22Rv1 (cell line): ENCODE measurements around the gene PGPEP1.
"Not testable (repeated sequence)": the region's sequence is repeated elsewhere in the genome, so short reads cannot be mapped to it uniquely, and the experiment has no call there.

Experiments used
- H3K27ac ChIP-seq: fragments of 450-650 bp; 2 replicates; pipeline ENCODE4 v1.5.1; 2017
- CTCF ChIP-seq: fragments of 450-650 bp; IDR thresholded peaks from 2 replicates; pipeline ENCODE4 v1.5.1; 2017; ENCODE audit warnings: mild to moderate bottlenecking
- ZFX ChIP-seq: fragments of 450-650 bp; IDR thresholded peaks from 2 replicates; pipeline ENCODE4 v1.6.1; 2017; ENCODE audit warnings: antibody characterized with exemption, borderline replicate concordance

Gene PGPEP1

DNA sequence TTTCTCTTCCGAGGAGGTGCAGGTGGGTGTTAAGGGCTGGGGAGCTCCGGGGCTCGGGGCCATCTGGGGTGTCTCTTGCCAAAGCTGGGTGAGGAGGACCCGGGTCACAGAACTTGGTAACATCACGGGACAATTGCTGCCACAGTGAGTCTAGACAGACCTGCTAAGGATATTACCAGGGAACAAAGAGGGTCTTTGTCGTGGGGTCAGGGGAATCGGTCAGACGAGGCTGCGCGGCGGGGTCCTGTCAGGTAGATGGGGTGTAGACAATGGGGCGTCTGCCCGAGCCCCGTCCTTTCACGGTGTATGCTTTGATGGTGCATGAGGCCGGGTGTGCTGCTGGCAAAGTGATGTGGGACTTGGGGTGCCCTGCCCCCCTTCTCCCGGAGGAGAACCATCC lies 7.8 kb downstream of the PGPEP1 start:
- no peak overlapping the region for H3K27ac ChIP-seq
- TF ChIP-seq ZFX (no peak), CTCF (no peak)

DNA sequence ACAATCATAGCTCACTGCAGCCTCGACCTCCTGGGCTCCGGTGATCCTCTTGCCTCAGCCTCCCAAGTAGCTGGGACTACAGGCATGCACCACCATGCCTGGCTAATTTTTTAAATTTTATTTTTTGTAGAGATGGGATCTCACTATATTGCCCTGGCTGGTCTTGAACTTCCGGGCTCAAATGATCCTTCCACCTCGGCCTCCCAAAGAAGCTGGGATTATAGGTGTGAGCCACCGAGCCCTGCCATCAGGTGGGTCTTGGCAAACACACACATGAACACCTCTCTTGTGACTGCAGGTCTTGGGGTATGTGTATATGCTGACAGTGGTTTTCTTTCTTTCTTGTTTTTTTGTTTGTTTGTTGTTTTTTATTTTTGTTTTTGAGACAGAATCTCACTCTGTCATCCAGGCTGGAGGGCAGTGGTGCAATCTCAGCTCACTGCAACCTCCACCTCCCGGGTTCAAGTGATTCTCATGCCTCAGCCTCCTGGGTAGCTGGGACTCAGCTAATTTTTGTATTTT lies 8.5 kb downstream of the PGPEP1 start:
- H3K27ac ChIP-seq: not testable (repeated sequence)

DNA sequence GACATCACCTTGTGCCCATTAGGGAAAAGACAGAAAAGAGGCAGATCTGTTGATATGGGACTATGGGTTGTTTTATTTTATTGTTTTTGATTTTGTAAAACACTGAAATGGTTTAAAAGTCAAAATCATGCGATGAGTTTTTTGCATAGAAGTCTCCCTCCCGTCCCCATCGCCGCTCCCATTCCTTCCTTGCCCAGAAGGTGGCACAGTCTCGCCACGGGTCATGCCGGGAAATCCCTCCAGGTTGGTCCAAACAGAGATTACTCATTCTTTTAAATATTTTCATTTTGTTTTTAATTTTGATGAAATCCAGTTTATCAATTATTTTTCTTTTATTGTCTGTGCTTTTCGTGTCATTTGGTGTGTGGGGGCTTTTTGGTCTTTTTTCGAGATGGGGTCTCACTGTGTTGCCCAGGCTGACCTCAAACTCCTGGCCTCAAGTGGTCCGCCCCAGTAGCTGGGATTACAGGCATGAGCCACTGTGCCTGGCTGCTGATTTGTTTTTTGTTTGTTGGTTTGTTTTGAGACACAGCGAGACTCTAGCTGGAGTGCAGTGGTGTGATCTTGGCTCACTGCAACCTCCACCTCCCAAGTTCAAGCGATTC lies 9.2 kb downstream of the PGPEP1 start:
- H3K27ac ChIP-seq: no peak overlapping the region
- TF ChIP-seq ZFX: no peak
- TF ChIP-seq CTCF: peak; percentile 90

- TF ChIP-seq CTCF: no peak
- no peak for TF ChIP-seq ZFX
- no peak overlapping the region for H3K27ac ChIP-seq
These were observed 10.1 kb downstream of the PGPEP1 start for GRCh38 chr19:18350490-18350889.

- TF ChIP-seq CTCF: no peak
- no peak for TF ChIP-seq ZFX
- no peak overlapping the region for H3K27ac ChIP-seq
These were observed 11.1 kb downstream of the PGPEP1 start for GRCh38 chr19:18351544-18351943.

DNA sequence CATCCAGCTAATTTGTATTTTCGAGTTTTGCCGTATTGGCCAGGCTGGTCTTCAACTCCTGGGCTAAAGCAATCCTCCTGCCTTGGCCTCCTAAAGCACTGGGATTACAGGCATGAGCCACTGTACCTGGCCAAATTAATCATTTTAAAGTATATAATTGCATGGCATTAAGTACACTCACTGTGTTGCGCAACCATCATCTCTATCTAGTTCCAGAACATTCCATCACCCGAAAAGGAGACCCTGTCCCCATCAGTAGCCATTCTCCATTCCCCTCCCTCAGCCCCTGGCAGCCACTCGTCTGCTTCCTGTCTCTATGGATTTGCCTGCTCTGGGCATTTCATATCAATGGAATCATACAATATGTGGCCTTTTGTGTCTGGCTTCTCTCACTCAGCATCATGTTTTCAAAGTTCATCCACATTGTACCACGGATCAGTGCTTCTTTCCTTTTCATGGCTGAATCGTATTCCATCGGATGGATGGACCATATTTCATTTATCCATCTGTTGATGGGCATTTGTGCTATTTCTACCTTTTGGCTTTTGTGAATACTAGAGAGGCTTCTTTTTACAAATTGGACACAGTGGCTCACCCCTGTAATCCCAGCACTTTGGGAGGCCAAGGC lies 13.1 kb downstream of the PGPEP1 start:
- no peak overlapping the region for H3K27ac ChIP-seq
- TF ChIP-seq CTCF (no peak), ZFX (no peak)

GRCh38 chr19:18354743-18355142 lies 14.3 kb downstream of the PGPEP1 start:
- H3K27ac ChIP-seq: not testable (repeated sequence)

- no peak overlapping the region for H3K27ac ChIP-seq
- TF ChIP-seq CTCF: no peak
- no peak for TF ChIP-seq ZFX
These were observed 16.6 kb downstream of the PGPEP1 start for GRCh38 chr19:18357041-18357440.
